Mucosa of rectum (tissue), 2 donors: Measurements from ENCODE around the gene CHMP6.

ENCODE experiments used
- H3K27ac ChIP-seq, 2 donors: one replicate each; pipeline ENCODE4 v1.7.0; 2013; ENCODE audit warnings: inconsistent platforms in 2 of 2, low read depth in 2 of 2, low read length in 2 of 2
- H3K27me3 ChIP-seq, 2 donors: one replicate each; pipeline ENCODE4 v1.7.0; 2013; ENCODE audit warnings: low read length in 2 of 2; ENCODE audit not compliant: control insufficient read depth in 2 of 2, insufficient read depth in 2 of 2
- H3K36me3 ChIP-seq, 2 donors: one replicate each; pipeline ENCODE4 v1.7.0; 2013; ENCODE audit warnings: low read length in 2 of 2; ENCODE audit not compliant: control insufficient read depth in 2 of 2, insufficient read depth in 2 of 2
- H3K4me1 ChIP-seq, 2 donors: one replicate each; pipeline ENCODE4 v1.7.0; 2013; ENCODE audit warnings: low read length in 2 of 2, mild to moderate bottlenecking in 1 of 2; ENCODE audit not compliant: control insufficient read depth in 2 of 2, insufficient read depth in 2 of 2
- H3K4me3 ChIP-seq, 2 donors: one replicate each; pipeline ENCODE4 v1.7.0; 2013; ENCODE audit warnings: low read length in 2 of 2
- H3K9ac ChIP-seq, 2 donors: one replicate each; pipeline ENCODE4 v1.7.0; 2013; ENCODE audit warnings: low read length in 2 of 2, low read depth in 1 of 2, mild to moderate bottlenecking in 1 of 2
- H3K9me3 ChIP-seq, 2 donors: one replicate each; pipeline ENCODE4 v1.7.0; 2013; ENCODE audit warnings: low read length in 2 of 2; ENCODE audit not compliant: control insufficient read depth in 2 of 2
- donor health status: healthy.
- donor health status: Normal muscosa, but diverticular disease.

CHMP6 gene

GRCh38 chr17:81037026-81037797 is 45.6 kb downstream of the CHMP6 start:
- no peak overlapping the region for H3K27ac ChIP-seq
- no peak overlapping the region for H3K4me3 ChIP-seq
- H3K36me3 ChIP-seq = peaks cover 0 to 2% of the 10 kb centered on the region in 2 donors
- no peaks in the 10 kb centered on the region for H3K27me3 ChIP-seq
- H3K9ac ChIP-seq = peak overlapping the region in 1 of 2 donors; percentile 9
- peaks cover 30 to 34% of the 10 kb centered on the region in 2 donors for H3K4me1 ChIP-seq
- H3K9me3 ChIP-seq = no peaks in the 10 kb centered on the region

GRCh38 chr17:81037798-81038733 is 46.4 kb downstream of the CHMP6 start:
- Histone ChIP-seq H3K36me3 (no peaks in the 10 kb centered on the region), H3K9me3 (no peaks in the 10 kb centered on the region), H3K4me3 (no peak overlapping the region), H3K27ac (no peak overlapping the region), H3K4me1 (peaks cover 26 to 32% of the 10 kb centered on the region in 2 donors), H3K9ac (no peak overlapping the region), H3K27me3 (no peaks in the 10 kb centered on the region)

GRCh38 chr17:81039096-81039495 is 47.5 kb downstream of the CHMP6 start:
- Histone ChIP-seq H3K4me1 (peaks cover 20 to 26% of the 10 kb centered on the region in 2 donors), H3K9ac (no peak overlapping the region), H3K9me3 (no peaks in the 10 kb centered on the region), H3K27ac (no peak overlapping the region), H3K36me3 (no peaks in the 10 kb centered on the region), H3K4me3 (no peak overlapping the region), H3K27me3 (no peaks in the 10 kb centered on the region)

GRCh38 chr17:81039854-81040758 is 48.5 kb downstream of the CHMP6 start:
- H3K27ac ChIP-seq = no peak overlapping the region
- H3K36me3 ChIP-seq = no peaks in the 10 kb centered on the region
- H3K27me3 ChIP-seq = no peaks in the 10 kb centered on the region
- no peaks in the 10 kb centered on the region for H3K9me3 ChIP-seq
- no peak overlapping the region for H3K4me3 ChIP-seq
- peaks cover 27 to 32% of the 10 kb centered on the region in 2 donors for H3K4me1 ChIP-seq
- no peak overlapping the region for H3K9ac ChIP-seq

- Histone ChIP-seq H3K9me3 (no peaks in the 10 kb centered on the region), H3K4me3 (no peak overlapping the region), H3K4me1 (peaks cover 29 to 37% of the 10 kb centered on the region in 2 donors), H3K9ac (no peak overlapping the region), H3K36me3 (no peaks in the 10 kb centered on the region), H3K27ac (no peak overlapping the region), H3K27me3 (no peaks in the 10 kb centered on the region)
Measured at GRCh38 chr17:81040791-81041337, 49.2 kb downstream of the CHMP6 start.

- Histone ChIP-seq H3K9me3 (no peaks in the 10 kb centered on the region), H3K9ac (no peak overlapping the region), H3K27me3 (no peaks in the 10 kb centered on the region), H3K4me1 (peaks cover 27% of the 10 kb centered on the region in 2 donors), H3K4me3 (no peak overlapping the region), H3K27ac (no peak overlapping the region), H3K36me3 (no peaks in the 10 kb centered on the region)
Measured at GRCh38 chr17:81042606-81043005, 51.0 kb downstream of the CHMP6 start.

- Histone ChIP-seq H3K36me3 (no peaks in the 10 kb centered on the region), H3K9ac (no peak overlapping the region), H3K27ac (peak overlapping the region in 1 of 2 donors; percentile 25), H3K9me3 (no peaks in the 10 kb centered on the region), H3K27me3 (no peaks in the 10 kb centered on the region), H3K4me3 (no peak overlapping the region), H3K4me1 (peaks cover 26 to 28% of the 10 kb centered on the region in 2 donors)
Measured at GRCh38 chr17:81043319-81043724, 51.7 kb downstream of the CHMP6 start.

GRCh38 chr17:81043725-81044427 is 52.2 kb downstream of the CHMP6 start:
- H3K36me3 ChIP-seq = no peaks in the 10 kb centered on the region
- H3K27ac ChIP-seq = peak overlapping the region; percentile 8 to 63
- no peak overlapping the region for H3K9ac ChIP-seq
- peaks cover 26 to 31% of the 10 kb centered on the region in 2 donors for H3K4me1 ChIP-seq
- H3K9me3 ChIP-seq = no peaks in the 10 kb centered on the region
- no peaks in the 10 kb centered on the region for H3K27me3 ChIP-seq
- no peak overlapping the region for H3K4me3 ChIP-seq

- H3K4me3 ChIP-seq = no peak overlapping the region
- H3K4me1 ChIP-seq = peaks cover 28 to 29% of the 10 kb centered on the region in 2 donors
- H3K9ac ChIP-seq = no peak overlapping the region
- H3K36me3 ChIP-seq = no peaks in the 10 kb centered on the region
- H3K9me3 ChIP-seq = no peaks in the 10 kb centered on the region
- peak overlapping the region; percentile 8 to 63 for H3K27ac ChIP-seq
- no peaks in the 10 kb centered on the region for H3K27me3 ChIP-seq
Measured at GRCh38 chr17:81044428-81044763, 52.8 kb downstream of the CHMP6 start.
